Measurements from ENCODE around the gene TMEM107.

Gene TMEM107

DNA sequence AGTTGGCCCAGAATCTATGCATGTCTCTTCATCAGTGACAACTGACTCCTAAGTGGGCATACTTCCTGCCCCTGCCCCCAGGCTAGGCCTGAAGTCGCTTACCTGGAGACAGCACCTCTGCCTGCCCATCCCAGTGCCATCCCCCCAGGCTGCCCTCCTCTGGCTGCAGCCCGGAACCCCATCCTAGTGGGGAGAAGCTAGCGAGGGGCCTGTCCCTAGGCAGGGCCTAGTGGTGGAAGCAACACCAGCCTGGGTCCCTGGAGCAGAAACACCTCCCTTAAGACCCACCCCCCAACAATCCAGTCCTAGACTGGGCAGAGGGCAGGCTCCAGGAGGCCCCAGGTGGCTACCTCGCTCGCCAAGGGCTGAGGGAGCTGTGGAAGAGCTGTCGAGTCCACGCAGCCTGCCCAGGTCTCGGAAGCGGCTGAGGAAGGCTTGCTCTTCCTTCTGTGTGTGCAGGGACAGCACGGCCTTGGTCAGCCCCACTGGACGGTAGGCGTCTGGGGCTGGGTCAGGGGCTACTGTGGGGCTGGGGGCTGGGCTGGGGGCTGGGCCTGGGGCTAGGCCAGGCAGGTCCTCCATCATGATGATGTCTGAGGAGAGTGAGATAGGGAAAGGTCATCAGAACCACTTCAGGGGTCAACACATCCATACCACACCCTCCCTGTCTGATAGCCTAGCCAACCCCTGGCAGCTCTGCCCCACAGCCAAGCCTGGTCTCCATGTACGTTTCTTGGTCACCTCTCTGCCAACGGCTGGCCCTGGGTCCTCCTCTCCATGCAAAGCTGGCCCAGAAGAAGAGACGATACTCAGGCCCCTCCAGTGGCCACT, 31.6 kb downstream of the TMEM107 start:
- TF ChIP-seq, protein P1, sequence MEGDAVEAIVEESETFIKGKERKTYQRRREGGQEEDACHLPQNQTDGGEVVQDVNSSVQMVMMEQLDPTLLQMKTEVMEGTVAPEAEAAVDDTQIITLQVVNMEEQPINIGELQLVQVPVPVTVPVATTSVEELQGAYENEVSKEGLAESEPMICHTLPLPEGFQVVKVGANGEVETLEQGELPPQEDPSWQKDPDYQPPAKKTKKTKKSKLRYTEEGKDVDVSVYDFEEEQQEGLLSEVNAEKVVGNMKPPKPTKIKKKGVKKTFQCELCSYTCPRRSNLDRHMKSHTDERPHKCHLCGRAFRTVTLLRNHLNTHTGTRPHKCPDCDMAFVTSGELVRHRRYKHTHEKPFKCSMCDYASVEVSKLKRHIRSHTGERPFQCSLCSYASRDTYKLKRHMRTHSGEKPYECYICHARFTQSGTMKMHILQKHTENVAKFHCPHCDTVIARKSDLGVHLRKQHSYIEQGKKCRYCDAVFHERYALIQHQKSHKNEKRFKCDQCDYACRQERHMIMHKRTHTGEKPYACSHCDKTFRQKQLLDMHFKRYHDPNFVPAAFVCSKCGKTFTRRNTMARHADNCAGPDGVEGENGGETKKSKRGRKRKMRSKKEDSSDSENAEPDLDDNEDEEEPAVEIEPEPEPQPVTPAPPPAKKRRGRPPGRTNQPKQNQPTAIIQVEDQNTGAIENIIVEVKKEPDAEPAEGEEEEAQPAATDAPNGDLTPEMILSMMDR (IDR thresholded peaks at IDR 0.05; ENCODE audit: low read depth, low read length) = no peak
- DNase-seq = no peak
- Histone ChIP-seq H3K27me3 (no peaks in the 10 kb centered on the region), H3K9me3 (no peaks in the 10 kb centered on the region), H3K4me3 (ENCODE audit: low read depth, low read length) (no peak overlapping the region), H3K4me1 (no peaks in the 10 kb centered on the region), H3K36me3 (peaks cover 19% of the 10 kb centered on the region)

DNA sequence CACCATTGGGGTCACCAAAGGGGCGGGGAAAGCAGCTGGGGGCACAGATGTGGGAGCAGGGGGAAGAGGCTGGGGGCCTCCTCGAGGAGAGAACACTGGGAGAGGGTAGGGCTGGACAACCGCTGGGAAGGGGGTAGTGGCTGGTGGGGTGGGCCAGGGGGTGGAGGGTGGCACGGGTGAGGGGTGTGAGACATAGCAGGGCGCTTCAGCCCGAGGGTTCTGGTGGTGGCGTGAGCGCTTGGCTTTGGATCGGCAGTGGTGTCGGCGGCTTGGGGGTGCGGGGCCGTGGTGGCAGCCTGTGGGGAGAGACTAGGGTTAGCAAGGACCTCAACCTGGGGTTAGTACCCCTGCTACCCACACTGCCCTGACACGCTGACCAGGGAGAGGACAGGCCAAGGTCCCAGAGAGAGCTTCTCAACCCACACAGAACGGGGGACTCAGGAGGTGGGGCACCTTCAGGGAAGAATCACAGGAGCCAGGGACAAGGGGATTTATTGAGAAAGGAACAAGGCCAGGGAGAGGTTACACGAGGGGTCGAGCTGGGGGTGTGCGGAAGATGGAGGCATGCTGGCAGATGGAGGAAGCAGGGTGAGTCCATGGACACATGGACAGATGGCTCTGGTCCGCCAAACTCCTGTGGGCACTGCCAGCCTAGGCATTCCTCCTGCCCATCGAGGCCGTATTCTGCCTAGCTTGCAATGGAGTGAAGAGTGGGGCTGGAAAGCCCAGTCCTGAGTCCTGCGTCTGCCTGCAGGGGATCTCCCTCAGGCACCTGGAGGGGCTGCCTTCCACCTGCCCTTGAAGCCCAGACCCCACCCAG, 32.4 kb downstream of the TMEM107 start:
- H3K27me3 ChIP-seq = no peaks in the 10 kb centered on the region
- H3K9me3 ChIP-seq = no peaks in the 10 kb centered on the region
- H3K36me3 ChIP-seq = peaks cover 15% of the 10 kb centered on the region
- no peak overlapping the region for H3K4me3 ChIP-seq (ENCODE audit: low read depth, low read length)
- DNase-seq = no peak
- TF ChIP-seq, protein P1 (IDR thresholded peaks at IDR 0.05; ENCODE audit: low read depth, low read length) = no peak
- H3K4me1 ChIP-seq = no peaks in the 10 kb centered on the region

DNA sequence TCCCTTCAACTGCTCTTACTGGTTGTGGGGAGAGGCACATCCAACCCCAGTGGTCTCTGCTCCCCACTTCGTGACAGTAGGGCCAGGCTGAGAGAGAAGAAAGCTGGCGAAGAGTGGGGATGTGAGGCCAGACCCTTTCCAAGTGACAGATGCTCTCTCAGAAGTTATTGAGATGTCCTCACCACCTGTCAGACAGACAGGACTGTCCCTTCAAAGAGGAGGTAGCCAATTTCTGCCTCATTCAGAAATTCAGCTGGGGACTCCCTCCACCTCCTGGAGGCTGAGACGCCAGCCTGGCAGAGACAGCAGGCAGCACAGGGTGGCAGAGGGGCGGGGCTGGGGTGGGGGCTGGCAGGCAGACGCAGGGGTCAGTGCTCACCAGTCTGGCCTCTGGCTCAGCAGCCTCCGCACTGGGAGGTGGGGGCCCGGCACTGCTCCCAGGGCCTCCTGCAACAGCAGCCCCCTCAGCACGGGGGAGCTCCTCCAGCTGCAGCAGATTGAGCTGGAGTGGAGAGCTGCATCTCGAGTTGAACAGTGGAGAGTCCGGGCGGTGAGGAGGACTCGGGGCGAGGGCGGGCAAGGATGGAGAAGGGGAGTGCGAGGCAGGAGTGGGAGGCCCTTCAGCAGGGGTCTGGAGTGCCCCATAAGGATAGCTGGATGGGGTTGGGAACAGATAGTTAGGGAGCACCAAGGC, 33.1 kb downstream of the TMEM107 start:
- Histone ChIP-seq H3K9me3 (no peaks in the 10 kb centered on the region), H3K36me3 (peaks cover 9% of the 10 kb centered on the region), H3K27me3 (no peaks in the 10 kb centered on the region), H3K4me3 (ENCODE audit: low read depth, low read length) (no peak overlapping the region), H3K4me1 (no peaks in the 10 kb centered on the region)
- DNase-seq = no peak
- TF ChIP-seq, protein P1 (IDR thresholded peaks at IDR 0.05; ENCODE audit: low read depth, low read length) = no peak

DNA sequence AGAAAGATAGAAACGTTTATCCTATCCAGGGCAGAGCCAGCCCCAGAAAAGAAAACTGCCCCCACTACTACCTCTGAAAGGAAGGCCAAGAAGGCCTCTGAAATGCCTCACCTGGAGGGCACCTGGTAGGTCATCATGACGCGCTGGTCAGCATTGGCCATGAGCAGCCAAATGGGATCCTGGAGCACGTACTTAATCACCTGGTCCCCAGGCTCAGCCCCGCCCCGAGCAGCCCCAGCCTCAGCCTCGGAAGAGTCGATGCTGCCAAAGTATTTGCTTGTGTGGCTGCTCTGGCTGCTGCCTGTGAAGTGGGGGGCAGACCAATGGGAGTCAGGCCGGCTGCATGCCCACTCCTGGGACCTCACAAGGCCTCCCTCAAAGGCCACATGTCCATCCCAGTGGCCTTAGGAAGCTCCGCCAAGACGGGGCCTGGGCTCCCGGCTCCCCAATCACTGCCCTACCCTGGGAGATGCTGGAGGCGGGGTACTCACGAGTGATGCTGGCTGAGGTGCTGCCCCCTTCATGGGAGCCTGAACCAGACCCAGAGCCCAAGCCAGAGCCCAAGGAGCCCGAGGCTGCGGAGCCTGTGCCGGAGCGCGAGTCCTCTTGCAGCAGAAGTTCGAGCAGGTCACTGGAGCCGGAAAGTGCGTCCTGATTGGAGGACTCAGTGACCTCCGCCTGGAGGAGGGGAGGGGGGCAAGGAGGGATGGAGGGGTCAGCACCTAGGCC, 33.9 kb downstream of the TMEM107 start:
- peaks cover 8% of the 10 kb centered on the region for H3K36me3 ChIP-seq
- H3K9me3 ChIP-seq = no peaks in the 10 kb centered on the region
- TF ChIP-seq, protein P1 (IDR thresholded peaks at IDR 0.05; ENCODE audit: low read depth, low read length) = no peak
- no peaks in the 10 kb centered on the region for H3K27me3 ChIP-seq
- no peak for DNase-seq
- H3K4me3 ChIP-seq (ENCODE audit: low read depth, low read length) = no peak overlapping the region
- H3K4me1 ChIP-seq = no peaks in the 10 kb centered on the region

DNA sequence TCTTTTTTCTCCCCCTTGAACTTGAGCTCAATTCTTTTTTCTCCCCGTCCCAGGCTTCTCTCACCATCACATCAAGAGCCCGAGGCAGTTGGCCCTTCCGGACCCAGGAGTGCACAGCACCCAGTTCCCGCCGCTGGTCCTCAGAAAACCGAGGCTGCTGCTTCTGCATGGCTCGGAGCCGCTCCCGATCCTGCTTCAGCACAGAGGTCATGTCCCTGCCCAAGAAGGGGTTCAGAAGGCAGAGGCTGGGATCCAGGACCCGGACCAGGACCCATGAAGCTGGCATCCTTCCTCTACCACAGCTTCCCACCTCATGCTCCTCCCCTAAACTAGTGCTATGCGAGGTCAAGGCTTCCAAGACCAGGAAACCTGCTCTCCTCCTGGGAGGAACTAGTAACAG, 34.4 kb downstream of the TMEM107 start:
- peaks cover 3% of the 10 kb centered on the region for H3K36me3 ChIP-seq
- H3K9me3 ChIP-seq = no peaks in the 10 kb centered on the region
- no peak overlapping the region for H3K4me3 ChIP-seq (ENCODE audit: low read depth, low read length)
- no peaks in the 10 kb centered on the region for H3K4me1 ChIP-seq
- no peaks in the 10 kb centered on the region for H3K27me3 ChIP-seq
- TF ChIP-seq, protein P1 (IDR thresholded peaks at IDR 0.05; ENCODE audit: low read depth, low read length) = no peak
- DNase-seq = no peak

Measured in BE2C (cell line).